ENCODE results near the gene PAPPA2. TPM values are rescaled to one million over a fixed set of nuclear protein-coding genes. Genes with fewer than 3 reads are reported as not detected.
A peak's percentile ranks its signal among the peaks of the same experiment; 100 is the strongest.

PAPPA2 gene
- total and polyA plus RNA-seq, 2 donors from 2014 or later, result 4.9 to 93.5 TPM

DNA sequence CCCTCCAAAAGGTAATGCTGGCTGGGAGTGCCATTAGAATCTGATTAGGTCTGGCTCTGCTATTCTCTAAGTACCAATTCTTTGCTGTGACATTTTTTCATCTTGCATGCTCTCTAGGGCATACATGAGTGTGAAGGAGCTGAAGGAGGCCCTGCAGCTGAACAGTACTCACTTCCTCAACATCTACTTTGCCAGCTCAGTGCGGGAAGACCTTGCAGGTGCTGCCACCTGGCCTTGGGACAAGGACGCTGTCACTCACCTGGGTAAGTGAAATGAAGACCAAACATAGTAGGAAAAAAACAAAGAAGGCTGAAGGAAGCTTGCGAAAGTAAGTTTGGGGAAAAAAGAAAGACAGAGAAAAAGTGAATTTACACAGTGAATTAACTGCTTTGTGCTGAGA is 207.9 kb downstream of the PAPPA2 start:
- no peak overlapping the region for H3K27ac ChIP-seq (ENCODE audit: low read depth in 2 of 2, low read length in 2 of 2)

DNA sequence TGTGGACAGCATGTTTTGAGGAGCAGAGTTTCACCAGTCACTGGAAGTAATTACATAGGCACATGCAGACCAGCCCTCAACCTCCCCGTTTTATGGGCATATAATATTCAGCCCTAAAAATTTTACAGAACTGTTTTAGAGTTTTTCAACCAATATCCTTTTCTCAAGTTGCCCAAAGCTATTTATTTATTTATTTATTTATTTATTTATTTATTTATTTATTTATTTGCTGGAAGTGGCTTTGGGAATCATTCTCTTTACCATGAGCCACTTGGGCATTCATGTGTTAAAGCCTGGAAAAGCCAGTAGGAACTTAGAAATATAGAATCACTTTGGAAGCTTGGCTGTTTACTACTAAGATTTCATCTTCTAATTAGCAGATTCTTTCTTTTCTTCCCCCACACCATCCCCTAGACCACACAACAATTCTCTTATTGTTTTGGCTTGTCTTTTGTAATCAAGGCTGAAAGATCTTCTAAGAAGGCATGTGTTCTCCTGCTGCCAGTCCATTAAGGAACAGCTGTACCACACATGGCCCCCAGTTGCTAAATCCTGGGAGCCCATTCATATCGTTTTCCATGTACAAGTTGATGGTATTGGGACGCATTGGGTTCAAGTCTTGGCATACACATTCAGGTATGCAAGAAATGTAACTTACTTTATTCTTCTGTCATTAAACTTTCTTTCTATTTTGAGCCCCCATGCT is 220.0 kb downstream of the PAPPA2 start:
- H3K27ac ChIP-seq (ENCODE audit: low read depth in 2 of 2, low read length in 2 of 2), result no peak overlapping the region
- FAIRE-seq (no peak), DNase-seq (no peak)

More for the DNA sequence above, 207.9 kb downstream of the PAPPA2 start:
- no peak for DNase-seq
- TF ChIP-seq CTCF (IDR thresholded peaks at IDR 0.05; ENCODE audit: borderline replicate concordance, extremely low read depth, insufficient read depth), result no peak
- H3K9ac ChIP-seq (ENCODE audit: low read length in 3 of 3), result no peak overlapping the region
- FAIRE-seq, result no peak
- H3K27me3 ChIP-seq (ENCODE audit: control insufficient read depth, insufficient read depth, low read length), result no peaks in the 10 kb centered on the region
- H3K36me3 ChIP-seq (ENCODE audit: control insufficient read depth in 2 of 3, insufficient read depth in 3 of 3, low read length in 3 of 3), result no peaks in the 10 kb centered on the region
- H3K9me3 ChIP-seq (ENCODE audit: control insufficient read depth in 2 of 3, insufficient read depth in 1 of 3, low read length in 3 of 3), result no peaks in the 10 kb centered on the region
- no peaks in the 10 kb centered on the region for H3K4me1 ChIP-seq (ENCODE audit: control insufficient read depth in 2 of 3, insufficient read depth in 2 of 3, low read depth in 1 of 3, low read length in 3 of 3)
- intact Hi-C loops (cut with DNase I), result no loop called here
- H3K4me3 ChIP-seq (ENCODE audit: low read length in 3 of 3), result no peak overlapping the region

DNA sequence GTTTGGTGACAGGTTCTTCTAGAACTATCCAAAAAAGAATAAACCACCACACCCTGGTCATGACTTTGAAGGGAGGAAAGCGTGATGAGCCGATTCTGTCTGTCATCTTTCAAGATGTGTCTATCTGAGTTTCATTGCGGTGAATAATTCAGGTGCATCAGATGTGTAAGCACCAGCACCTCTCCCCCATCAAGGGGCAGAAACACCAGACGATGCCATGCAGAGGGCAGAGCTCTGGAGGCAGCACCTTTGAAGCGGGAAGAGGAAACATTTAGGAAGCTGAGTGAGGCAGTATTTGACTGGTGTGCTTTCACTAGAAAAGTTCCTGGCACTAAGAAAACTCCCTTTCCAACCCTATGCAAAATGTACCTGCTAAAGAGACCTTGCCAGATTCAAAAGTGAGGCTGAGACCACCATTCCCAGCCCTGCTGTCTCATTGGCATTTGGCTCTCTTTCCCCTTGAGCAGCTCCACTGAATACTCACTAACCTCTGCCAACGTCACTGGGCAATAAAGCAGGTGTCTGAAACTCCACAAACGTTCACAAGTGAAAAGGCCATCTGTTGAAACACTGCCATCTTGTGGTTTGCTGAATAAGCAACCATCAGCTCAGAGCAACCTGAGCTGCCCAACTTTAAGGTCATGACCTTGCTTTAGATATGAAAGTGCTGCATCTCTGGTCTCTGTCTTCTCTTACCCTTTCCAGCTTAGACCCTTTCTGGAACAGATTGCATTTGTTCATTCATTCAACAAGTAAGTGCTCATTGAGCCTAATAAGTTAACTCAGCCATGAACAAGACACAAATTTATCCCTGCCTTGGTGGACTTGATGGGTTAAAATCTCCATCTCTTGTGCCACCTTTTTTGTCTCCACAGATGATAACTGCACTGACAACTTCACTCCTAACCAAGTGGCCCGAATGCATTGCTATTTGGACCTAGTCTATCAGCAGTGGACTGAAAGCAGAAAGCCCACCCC is 228.6 kb downstream of the PAPPA2 start:
- Histone ChIP-seq H3K27me3 (ENCODE audit: control insufficient read depth, insufficient read depth, low read length) (no peaks in the 10 kb centered on the region), H3K9ac (ENCODE audit: low read length in 3 of 3) (no peak overlapping the region), H3K27ac (ENCODE audit: low read depth in 2 of 2, low read length in 2 of 2) (no peak overlapping the region), H3K4me3 (ENCODE audit: low read length in 3 of 3) (no peak overlapping the region), H3K4me1 (ENCODE audit: control insufficient read depth in 2 of 3, insufficient read depth in 2 of 3, low read depth in 1 of 3, low read length in 3 of 3) (no peaks in the 10 kb centered on the region), H3K36me3 (ENCODE audit: control insufficient read depth in 2 of 3, insufficient read depth in 3 of 3, low read length in 3 of 3) (no peaks in the 10 kb centered on the region), H3K9me3 (ENCODE audit: control insufficient read depth in 2 of 3, insufficient read depth in 1 of 3, low read length in 3 of 3) (no peaks in the 10 kb centered on the region)
- intact Hi-C loops (cut with DNase I), result no loop called here
- FAIRE-seq, result no peak
- peak in 4 of 5 donors; percentile 59 to 91 (median 80) for DNase-seq
- peak; percentile 79 for TF ChIP-seq CTCF (IDR thresholded peaks at IDR 0.05; ENCODE audit: borderline replicate concordance, extremely low read depth, insufficient read depth)

More for the DNA sequence above, 220.0 kb downstream of the PAPPA2 start:
- H3K4me3 ChIP-seq (ENCODE audit: low read length in 3 of 3), result no peak overlapping the region
- H3K27me3 ChIP-seq (ENCODE audit: control insufficient read depth, insufficient read depth, low read length), result no peaks in the 10 kb centered on the region
- H3K9me3 ChIP-seq (ENCODE audit: control insufficient read depth in 2 of 3, insufficient read depth in 1 of 3, low read length in 3 of 3), result no peaks in the 10 kb centered on the region
- intact Hi-C loops (cut with DNase I), result no loop called here
- TF ChIP-seq CTCF (IDR thresholded peaks at IDR 0.05; ENCODE audit: borderline replicate concordance, extremely low read depth, insufficient read depth), result no peak
- H3K4me1 ChIP-seq (ENCODE audit: control insufficient read depth in 2 of 3, insufficient read depth in 2 of 3, low read depth in 1 of 3, low read length in 3 of 3), result no peaks in the 10 kb centered on the region
- no peak overlapping the region for H3K9ac ChIP-seq (ENCODE audit: low read length in 3 of 3)
- H3K36me3 ChIP-seq (ENCODE audit: control insufficient read depth in 2 of 3, insufficient read depth in 3 of 3, low read length in 3 of 3), result no peaks in the 10 kb centered on the region

Measured in kidney (tissue), 14 donors.